B cell (primary cell): Measurements from ENCODE around the gene ERBB2. TPM values are rescaled to one million over a fixed set of nuclear protein-coding genes. Genes with fewer than 3 reads are reported as not detected.

ENCODE experiments used
- ATAC-seq: fragments of 200-7000 bp; cut with Tn5 transposase; one replicate; pipeline ENCODE4 v1.10.0; 2021; ENCODE audit warnings: low read depth, mild to moderate bottlenecking, moderate number of reproducible peaks, moderate library complexity
- CTCF ChIA-PET: fragments of 350-600 bp; sonication (Branson Sonifier 250); formaldehyde crosslinking; loops from one replicate; lab custom pipeline; 2021; ENCODE audit warnings: antibody characterized with exemption, inconsistent platforms; lab: Charles Lee
- POLR2A ChIA-PET: fragments of 350-600 bp; sonication (Branson Sonifier 250); formaldehyde crosslinking; loops from one replicate; lab custom pipeline; 2021; ENCODE audit warnings: antibody characterized with exemption; lab: Charles Lee
- DNase-seq: peaks from one replicate; pipeline ENCODE4 v3.0.0; 2013
- H2AFZ ChIP-seq: 2 replicates; pipeline ENCODE4 v1.6.1; 2012; ENCODE audit warnings: mild to moderate bottlenecking, low read depth, low read length; ENCODE audit not compliant: insufficient read depth, poor library complexity, severe bottlenecking
- H3K27ac ChIP-seq, 2 donors: 1 replicate in 1 of 2; 2 replicates in 1 of 2; pipeline ENCODE4 v1.5.1; 2012 to 2013; ENCODE audit warnings: low read length in 2 of 2, mild to moderate bottlenecking in 2 of 2, moderate library complexity in 1 of 2
- H3K27me3 ChIP-seq, 4 experiments: fragments of 200-600 bp in 1 of 4; sonication (generic) in 1 of 4; replicated peaks in 1 of 4; 1 replicate in 2 of 4; 2 replicates in 2 of 4; pipeline versions ENCODE4 v1.6.1 to v1.7.0; 2013 to 2016; ENCODE audit warnings: low read length in 3 of 4, mild to moderate bottlenecking in 2 of 4, mixed read lengths in 1 of 4, moderate library complexity in 1 of 4; ENCODE audit not compliant: insufficient read depth in 4 of 4, control insufficient read depth in 3 of 4; ENCODE audit errors: control extremely low read depth in 1 of 4
- H3K36me3 ChIP-seq, 2 experiments: replicated peaks in 1 of 2; 1 replicate in 1 of 2; 2 replicates in 1 of 2; pipeline versions ENCODE4 v1.6.1 to v1.7.1; 2013; ENCODE audit warnings: low read length in 1 of 2; ENCODE audit not compliant: insufficient read depth in 2 of 2, control insufficient read depth in 1 of 2; ENCODE audit errors: control extremely low read depth in 1 of 2, extremely low read depth in 1 of 2
- H3K4me1 ChIP-seq, 2 donors: fragments of 200-600 bp in 1 of 2; sonication (generic) in 1 of 2; 1 replicate in 1 of 2; 2 replicates in 1 of 2; pipeline versions ENCODE4 v1.5.1 to v1.6.1; 2013 to 2017; ENCODE audit warnings: low read length in 2 of 2; ENCODE audit not compliant: control insufficient read depth in 2 of 2, insufficient read depth in 2 of 2
- H3K4me2 ChIP-seq: replicated peaks from 2 replicates; pipeline ENCODE3; 2012; ENCODE audit warnings: mild to moderate bottlenecking, low read depth, low read length; ENCODE audit not compliant: poor library complexity, severe bottlenecking
- H3K4me3 ChIP-seq, 5 experiments: fragments of 200-600 bp in 1 of 5; sonication (generic) in 1 of 5; 1 replicate in 3 of 5; 2 replicates in 2 of 5; pipeline versions ENCODE4 v1.5.1 to v1.7.0; 2011 to 2016; ENCODE audit warnings: low read length in 4 of 5, mild to moderate bottlenecking in 4 of 5, low read depth in 2 of 5, control low read depth in 1 of 5, moderate library complexity in 1 of 5; ENCODE audit not compliant: insufficient read depth in 1 of 5; ENCODE audit errors: control extremely low read depth in 1 of 5, extremely low read depth in 1 of 5
- H3K79me2 ChIP-seq: fragments of 200-600 bp; sonication (generic); one replicate; pipeline ENCODE4 v1.6.0; 2016; ENCODE audit warnings: low read length; ENCODE audit not compliant: control insufficient read depth, insufficient read depth
- H3K9ac ChIP-seq: fragments of 200-600 bp; sonication (generic); 2 replicates; pipeline ENCODE4 v1.6.1; 2017; ENCODE audit warnings: mild to moderate bottlenecking, low read length, moderate library complexity
- H3K9me3 ChIP-seq, 3 donors: one replicate each; pipeline versions ENCODE4 v1.6.1 to v1.7.1; 2013; ENCODE audit warnings: low read length in 2 of 3; ENCODE audit not compliant: control insufficient read depth in 2 of 3, insufficient read depth in 1 of 3; ENCODE audit errors: control extremely low read depth in 1 of 3
- H4K20me1 ChIP-seq: 2 replicates; pipeline ENCODE4 v1.6.0; 2012; ENCODE audit warnings: mild to moderate bottlenecking, low read length; ENCODE audit not compliant: insufficient read depth, control insufficient read depth, poor library complexity, severe bottlenecking
- H3K27ac Mint-ChIP-seq: one replicate; pipeline ENCODE4 v1.8.0; 2021; ENCODE audit warnings: mixed read lengths
- H3K27me3 Mint-ChIP-seq: one replicate; pipeline ENCODE4 v1.8.0; 2021; ENCODE audit warnings: mixed read lengths
- H3K4me1 Mint-ChIP-seq: one replicate; pipeline ENCODE4 v1.8.0; 2021; ENCODE audit warnings: mixed read lengths
- H3K4me3 Mint-ChIP-seq: one replicate; pipeline ENCODE4 v1.8.0; 2021; ENCODE audit warnings: mixed read lengths
- H3K9me3 Mint-ChIP-seq: one replicate; pipeline ENCODE4 v1.8.0; 2022; ENCODE audit warnings: mixed read lengths; ENCODE audit not compliant: insufficient read depth
- CTCF ChIP-seq: fragments of 200-600 bp; IDR thresholded peaks from one replicate; pipeline ENCODE4 v1.8.0; 2022; ENCODE audit warnings: antibody characterized with exemption, mild to moderate bottlenecking
- EZH2 ChIP-seq: IDR thresholded peaks from 2 replicates; pipeline ENCODE4 v1.6.1; 2012; ENCODE audit warnings: borderline replicate concordance, low read depth, mild to moderate bottlenecking, moderate library complexity, low read length; ENCODE audit not compliant: insufficient read depth, poor library complexity, severe bottlenecking
- WGBS: methylation state at CpG from one replicate; pipeline ENCODE4 v1.1.5; 2013; ENCODE audit warnings: missing lambda C conversion rate; ENCODE audit not compliant: insufficient coverage; 5-methylcytosine and 5-hydroxymethylcytosine counted together
- intact Hi-C: fragments of 100-400 bp; cut with micrococcal nuclease; formaldehyde crosslinking; loops from one replicate; pipeline ENCODE4 v1.10.0; 2022
- polyA plus RNA-seq: library from polyadenylated mRNA; depleted of rRNA; stranded (reverse); fragments of >200 nt; gene quantifications from 2 replicates; pipeline ENCODE4 v1.2.3, GENCODE V29; 2012
- total RNA-seq, 2 donors: library from RNA; stranded (reverse); fragments of 120-200 nt in 1 of 2; gene quantifications; 1 replicate in 1 of 2; 2 replicates in 1 of 2; pipeline versions ENCODE4 v1.2.3 to v1.2.4, GENCODE V29; 2013 to 2022

The ERBB2 gene
- total and polyA plus RNA-seq, 2 donors (not counting 1 experiment from before 2014, with no cell fraction given), result 3.2 to 8.4 TPM

GRCh38 chr17:39687101-39687545 lies 12.7 kb upstream of the ERBB2 start:
- peaks cover 0 to 16% of the 10 kb centered on the region in 2 experiments for H3K36me3 ChIP-seq
- no peak for TF ChIP-seq EZH2
- no peak for TF ChIP-seq CTCF
- Mint-ChIP-seq H3K4me3 (peak overlapping the region; percentile 99), H3K27ac (peak overlapping the region; percentile 98), H3K4me1 (peaks cover 21% of the 10 kb centered on the region), H3K9me3 (no peaks in the 10 kb centered on the region), H3K27me3 (no peaks in the 10 kb centered on the region)
- H3K27ac ChIP-seq, result peak overlapping the region in 1 of 2 donors; percentile 87
- no peaks in the 10 kb centered on the region for H3K79me2 ChIP-seq
- no peaks in the 10 kb centered on the region for H3K27me3 ChIP-seq
- peaks cover 15 to 18% of the 10 kb centered on the region in 2 donors for H3K4me1 ChIP-seq
- WGBS, result 73% methylated on average over 6 of the region's 6 CpGs
- peak overlapping the region; percentile 97 for H2AFZ ChIP-seq
- no peaks in the 10 kb centered on the region for H3K9me3 ChIP-seq
- ATAC-seq (no peak), DNase-seq (no peak)
- H4K20me1 ChIP-seq, result no peaks in the 10 kb centered on the region
- CTCF ChIA-PET, result interaction anchor here (0.6 to 3.3 kb wide), 6 partner anchors 12 to 65 kb away, joined by 3 to 15 read pairs (median 4); partner anchors contain the start of gene PNMT
- H3K4me2 ChIP-seq, result peak overlapping the region; percentile 77
- intact Hi-C loops, result loop anchor here (1.0 to 5.0 kb wide), 3 partner anchors 12 to 225 kb away; partner anchors contain the start of genes CDK12 and STARD3
- POLR2A ChIA-PET, result interaction anchor here (1.9 to 2.0 kb wide), 2 partner anchors 12 to 59 kb away, joined by 4 to 14 read pairs; no protein-coding TSS in a partner anchor
- H3K9ac ChIP-seq, result peak overlapping the region; percentile 74
- H3K4me3 ChIP-seq, result peak overlapping the region in 3 of 5 experiments; percentile 69 to 92 (median 75)
